Activated CD4-positive, alpha-beta memory T cell treated with anti-CD3 and anti-CD28 coated beads for 36 hours (primary cell): Measurements from ENCODE around the gene RABGAP1L. TPM values are rescaled to one million over a fixed set of nuclear protein-coding genes. Genes with fewer than 3 reads are reported as not detected.
"Not testable (repeated sequence)": the region's sequence is repeated elsewhere in the genome, so short reads cannot be mapped to it uniquely, and the experiment has no call there.

Experiments used
- CTCF ChIA-PET: fragments of 350-600 bp; sonication (Branson Sonifier 250); formaldehyde crosslinking; loops from one replicate; lab custom pipeline; 2021; ENCODE audit warnings: antibody characterized with exemption, inconsistent platforms; lab: Charles Lee
- POLR2A ChIA-PET: fragments of 350-600 bp; sonication (Branson Sonifier 250); formaldehyde crosslinking; loops from one replicate; lab custom pipeline; 2021; ENCODE audit warnings: antibody characterized with exemption; lab: Charles Lee
- DNase-seq: peaks from one replicate; pipeline ENCODE4 v3.0.0-alpha.2; 2020
- H3K27ac Mint-ChIP-seq: one replicate; pipeline ENCODE4 v1.8.0; 2021; ENCODE audit warnings: mixed read lengths
- H3K27me3 Mint-ChIP-seq: one replicate; pipeline ENCODE4 v1.8.0; 2021; ENCODE audit warnings: mixed read lengths
- H3K36me3 Mint-ChIP-seq: one replicate; pipeline ENCODE4 v1.8.0; 2021; ENCODE audit warnings: mixed read lengths
- H3K4me1 Mint-ChIP-seq: one replicate; pipeline ENCODE4 v1.8.0; 2021; ENCODE audit warnings: low read depth, mixed read lengths
- H3K4me3 Mint-ChIP-seq: one replicate; pipeline ENCODE4 v1.8.0; 2021; ENCODE audit warnings: mild to moderate bottlenecking, mixed read lengths
- H3K9me3 Mint-ChIP-seq: one replicate; pipeline ENCODE4 v1.8.0; 2021; ENCODE audit warnings: mixed read lengths
- intact Hi-C: fragments of 100-400 bp; cut with micrococcal nuclease; formaldehyde crosslinking; loops from one replicate; pipeline ENCODE4 v1.15.1; 2023
- total RNA-seq, 2 experiments: library from RNA; stranded (reverse); gene quantifications; one replicate each; pipeline ENCODE4 v1.2.3, GENCODE V29; 2021

RABGAP1L gene
- total RNA-seq, 2 experiments from 2014 or later: 30.5 to 30.9 TPM

- Mint-ChIP-seq H3K36me3 (no peaks in the 10 kb centered on the region), H3K27ac (no peak overlapping the region), H3K4me1 (peaks cover 60% of the 10 kb centered on the region), H3K9me3 (no peaks in the 10 kb centered on the region), H3K4me3 (no peak overlapping the region), H3K27me3 (no peaks in the 10 kb centered on the region)
- no peak for DNase-seq
- intact Hi-C loops: no loop called here
- POLR2A ChIA-PET: no interaction called here
- CTCF ChIA-PET: no interaction called here
Observed at GRCh38 chr1:174171073-174171472, 11.8 kb downstream of the RABGAP1L start.

GRCh38 chr1:174174461-174175329 is 15.4 kb downstream of the RABGAP1L start:
- peak; percentile 71 for DNase-seq
- ChIA-PET CTCF (interaction anchor here (0.6 to 1.7 kb wide), 6 partner anchors 8 to 1730 kb away, joined by 3 to 5 read pairs (median 3); no protein-coding TSS in a partner anchor), POLR2A (interaction anchor here (0.9 to 1.3 kb wide), 7 partner anchors 8 to 306 kb away, joined by 3 to 9 read pairs (median 5); partner anchors contain the start of genes RABGAP1L and ZBTB37)
- intact Hi-C loops: loop anchor here (1.0 kb wide), 2 partner anchors 16 to 30 kb away; no protein-coding TSS in a partner anchor
- H3K36me3 Mint-ChIP-seq: peaks cover 16% of the 10 kb centered on the region
- peaks cover 46% of the 10 kb centered on the region for H3K4me1 Mint-ChIP-seq
- H3K27me3 Mint-ChIP-seq: no peaks in the 10 kb centered on the region
- H3K4me3 Mint-ChIP-seq: no peak overlapping the region
- peak overlapping the region; percentile 61 for H3K27ac Mint-ChIP-seq
- peaks cover 12% of the 10 kb centered on the region for H3K9me3 Mint-ChIP-seq

- intact Hi-C loops, POLR2A ChIA-PET, H3K27ac Mint-ChIP-seq, H3K27me3 Mint-ChIP-seq, H3K4me3 Mint-ChIP-seq, DNase-seq: not testable (repeated sequence)
- CTCF ChIA-PET: interaction anchor here (0.6 to 0.8 kb wide), 2 partner anchors 83 to 592 kb away, joined by 3 to 4 read pairs; no protein-coding TSS in a partner anchor
- Mint-ChIP-seq H3K4me1 (peaks cover 27% of the 10 kb centered on the region), H3K9me3 (peaks cover 12% of the 10 kb centered on the region), H3K36me3 (peaks cover 16% of the 10 kb centered on the region)
Observed at GRCh38 chr1:174178459-174178858, 19.1 kb downstream of the RABGAP1L start.

GRCh38 chr1:174189428-174190062 is 30.2 kb downstream of the RABGAP1L start:
- CTCF ChIA-PET: interaction anchor here (0.6 to 1.9 kb wide), 7 partner anchors 15 to 586 kb away, joined by 3 to 5 read pairs (median 3); no protein-coding TSS in a partner anchor
- intact Hi-C loops: loop anchor here (2.0 kb wide), 1 partner anchor 15 kb away; no protein-coding TSS in a partner anchor
- Mint-ChIP-seq H3K9me3 (peaks cover 10% of the 10 kb centered on the region), H3K27me3 (no peaks in the 10 kb centered on the region), H3K36me3 (peaks cover 5% of the 10 kb centered on the region), H3K4me1 (peaks cover 33% of the 10 kb centered on the region), H3K4me3 (no peak overlapping the region), H3K27ac (no peak overlapping the region)
- DNase-seq: no peak
- POLR2A ChIA-PET: interaction anchor here (1.3 kb wide), 1 partner anchor 16 kb away, joined by 3 read pairs; no protein-coding TSS in a partner anchor

GRCh38 chr1:174190691-174191199 is 31.4 kb downstream of the RABGAP1L start:
- ChIA-PET CTCF (interaction anchor here (1.2 to 1.9 kb wide), 4 partner anchors 24 to 31 kb away, joined by 3 to 5 read pairs (median 4); no protein-coding TSS in a partner anchor), POLR2A (no interaction called here)
- peaks cover 10% of the 10 kb centered on the region for H3K9me3 Mint-ChIP-seq
- no peak overlapping the region for H3K27ac Mint-ChIP-seq
- DNase-seq: no peak
- H3K4me3 Mint-ChIP-seq: no peak overlapping the region
- peaks cover 35% of the 10 kb centered on the region for H3K4me1 Mint-ChIP-seq
- intact Hi-C loops: loop anchor here (2.0 kb wide), 1 partner anchor 14 kb away; no protein-coding TSS in a partner anchor
- H3K27me3 Mint-ChIP-seq: no peaks in the 10 kb centered on the region
- H3K36me3 Mint-ChIP-seq: peaks cover 5% of the 10 kb centered on the region

GRCh38 chr1:174191349-174191862 is 32.1 kb downstream of the RABGAP1L start:
- Mint-ChIP-seq H3K27me3 (no peaks in the 10 kb centered on the region), H3K9me3 (peaks cover 10% of the 10 kb centered on the region), H3K36me3 (peaks cover 5% of the 10 kb centered on the region), H3K27ac (no peak overlapping the region), H3K4me3 (no peak overlapping the region), H3K4me1 (peaks cover 35% of the 10 kb centered on the region)
- intact Hi-C loops: loop anchor here (2.0 kb wide), 1 partner anchor 13 kb away; no protein-coding TSS in a partner anchor
- DNase-seq: no peak
- ChIA-PET POLR2A (no interaction called here), CTCF (interaction anchor here (1.1 to 1.9 kb wide), 3 partner anchors 27 to 30 kb away, joined by 3 to 5 read pairs (median 3); no protein-coding TSS in a partner anchor)

- intact Hi-C loops: no loop called here
- Mint-ChIP-seq H3K27me3 (no peaks in the 10 kb centered on the region), H3K36me3 (no peaks in the 10 kb centered on the region), H3K4me1 (peaks cover 30% of the 10 kb centered on the region), H3K4me3 (no peak overlapping the region), H3K9me3 (no peaks in the 10 kb centered on the region), H3K27ac (no peak overlapping the region)
- no peak for DNase-seq
- ChIA-PET POLR2A (interaction anchor here (0.7 kb wide), 1 partner anchor 41 kb away, joined by 3 read pairs; no protein-coding TSS in a partner anchor), CTCF (no interaction called here)
Observed at GRCh38 chr1:174194461-174194860, 35.1 kb downstream of the RABGAP1L start.

GRCh38 chr1:174197088-174197487 is 37.8 kb downstream of the RABGAP1L start:
- Mint-ChIP-seq H3K4me3 (no peak overlapping the region), H3K27ac (no peak overlapping the region), H3K27me3 (no peaks in the 10 kb centered on the region), H3K9me3 (no peaks in the 10 kb centered on the region), H3K36me3 (peaks cover 1% of the 10 kb centered on the region), H3K4me1 (peaks cover 22% of the 10 kb centered on the region)
- ChIA-PET POLR2A (no interaction called here), CTCF (interaction anchor here (0.6 kb wide), 1 partner anchor 35 kb away, joined by 3 read pairs; no protein-coding TSS in a partner anchor)
- DNase-seq: no peak
- intact Hi-C loops: no loop called here

GRCh38 chr1:174197547-174197946 is 38.2 kb downstream of the RABGAP1L start:
- Mint-ChIP-seq H3K36me3 (peaks cover 1% of the 10 kb centered on the region), H3K4me3 (no peak overlapping the region), H3K27me3 (no peaks in the 10 kb centered on the region), H3K9me3 (no peaks in the 10 kb centered on the region), H3K4me1 (peaks cover 21% of the 10 kb centered on the region), H3K27ac (no peak overlapping the region)
- intact Hi-C loops: no loop called here
- CTCF ChIA-PET: no interaction called here
- no peak for DNase-seq
- POLR2A ChIA-PET: no interaction called here

GRCh38 chr1:174198202-174198601 is 38.9 kb downstream of the RABGAP1L start:
- no peak for DNase-seq
- Mint-ChIP-seq H3K4me1 (peaks cover 21% of the 10 kb centered on the region), H3K27ac (no peak overlapping the region), H3K27me3 (no peaks in the 10 kb centered on the region), H3K4me3 (no peak overlapping the region), H3K9me3 (no peaks in the 10 kb centered on the region), H3K36me3 (peaks cover 1% of the 10 kb centered on the region)
- intact Hi-C loops: no loop called here
- CTCF ChIA-PET: no interaction called here
- POLR2A ChIA-PET: no interaction called here

- ChIA-PET CTCF (interaction anchor here (0.5 to 1.0 kb wide), 2 partner anchors 17 to 1460 kb away, joined by 3 to 4 read pairs; no protein-coding TSS in a partner anchor), POLR2A (no interaction called here)
- no peaks in the 10 kb centered on the region for H3K9me3 Mint-ChIP-seq
- peaks cover 6% of the 10 kb centered on the region for H3K36me3 Mint-ChIP-seq
- no peaks in the 10 kb centered on the region for H3K27me3 Mint-ChIP-seq
- no peak overlapping the region for H3K27ac Mint-ChIP-seq
- no peak for DNase-seq
- H3K4me1 Mint-ChIP-seq: peaks cover 38% of the 10 kb centered on the region
- intact Hi-C loops: no loop called here
- no peak overlapping the region for H3K4me3 Mint-ChIP-seq
Observed at GRCh38 chr1:174200746-174201145, 41.4 kb downstream of the RABGAP1L start.
